HEK293 (cell line): Measurements from ENCODE around the gene CYP26A1.

Experiments used
- CTCF ChIA-PET: fragments of 350-600 bp; formaldehyde crosslinking; extraction: SDS; loops from one replicate; lab custom pipeline; 2021; ENCODE audit warnings: antibody characterized with exemption; lab: Yijun Ruan, JAX
- POLR2A ChIA-PET: fragments of 300-600 bp; formaldehyde crosslinking; extraction: SDS; loops from one replicate; lab custom pipeline; 2020; ENCODE audit warnings: antibody characterized with exemption, inconsistent platforms; lab: Yijun Ruan, JAX
- H3K27ac ChIP-seq: fragments of 200-500 bp; sonication (Bioruptor generic); 2 replicates; pipeline ENCODE4 v1.5.1; 2014; ENCODE audit warnings: low read depth, low read length, control low read depth, inconsistent platforms; ENCODE audit errors: extremely low read depth
- H3K36me3 ChIP-seq, 2 experiments: fragments of 200-500 bp in 1 of 2; sonication (Bioruptor generic) in 1 of 2; 1 replicate in 1 of 2; 2 replicates in 1 of 2; pipeline ENCODE4 v1.5.1; 2014 to 2017; ENCODE audit warnings: inconsistent platforms in 2 of 2, low read length in 2 of 2; ENCODE audit not compliant: control insufficient read depth in 2 of 2, insufficient read depth in 1 of 2
- H3K4me1 ChIP-seq: fragments of 200-500 bp; sonication (Bioruptor generic); 2 replicates; pipeline ENCODE4 v1.5.1; 2014; ENCODE audit warnings: mild to moderate bottlenecking, low read length, inconsistent platforms; ENCODE audit not compliant: control insufficient read depth, insufficient read depth
- H3K4me3 ChIP-seq: 2 replicates; pipeline ENCODE4 v1.5.1; 2011; ENCODE audit warnings: low read depth, mild to moderate bottlenecking, control low read depth, low read length, moderate library complexity
- H3K9me3 ChIP-seq: fragments of 200-500 bp; sonication (Bioruptor generic); 2 replicates; pipeline ENCODE4 v1.5.1; 2014; ENCODE audit warnings: low read depth, low read length, inconsistent platforms; ENCODE audit not compliant: control insufficient read depth, insufficient read depth
- BCL6B ChIP-seq: fragments of 450-650 bp; formaldehyde crosslinking; IDR thresholded peaks from 2 replicates; pipeline ENCODE4 v1.5.1; 2017; ENCODE audit warnings: missing biosample characterization, missing genetic modification characterization
- KLF7 ChIP-seq: fragments of 450-650 bp; formaldehyde crosslinking; IDR thresholded peaks from 2 replicates; pipeline ENCODE4 v1.5.1; 2016; ENCODE audit warnings: missing biosample characterization, missing genetic modification characterization, borderline replicate concordance
- REST ChIP-seq: fragments of 450-650 bp; formaldehyde crosslinking; IDR thresholded peaks from 2 replicates; pipeline ENCODE4 v1.5.1; 2016; ENCODE audit warnings: missing biosample characterization, missing genetic modification characterization
- SP2 ChIP-seq: fragments of 450-650 bp; formaldehyde crosslinking; IDR thresholded peaks from 2 replicates; pipeline ENCODE4 v1.5.1; 2016; ENCODE audit warnings: missing biosample characterization, missing genetic modification characterization
- ZFP3 ChIP-seq: fragments of 450-650 bp; formaldehyde crosslinking; IDR thresholded peaks from 2 replicates; pipeline ENCODE4 v1.5.1; 2016; ENCODE audit warnings: low read depth, missing biosample characterization, missing genetic modification characterization
- ZNF114 ChIP-seq: fragments of 450-650 bp; formaldehyde crosslinking; IDR thresholded peaks from 2 replicates; pipeline ENCODE4 v1.5.0; 2017; ENCODE audit warnings: missing biosample characterization, missing genetic modification characterization
- ZNF211 ChIP-seq: fragments of 450-650 bp; formaldehyde crosslinking; IDR thresholded peaks from 2 replicates; pipeline ENCODE4 v1.5.1; 2016; ENCODE audit warnings: low read depth, missing biosample characterization, missing genetic modification characterization
- ZNF335 ChIP-seq: fragments of 450-650 bp; formaldehyde crosslinking; conservative IDR thresholded peaks from 2 replicates; pipeline ENCODE4 v1.5.1; 2016; ENCODE audit warnings: missing biosample characterization, missing genetic modification characterization
- ZNF341 ChIP-seq: fragments of 450-650 bp; formaldehyde crosslinking; IDR thresholded peaks from 2 replicates; pipeline ENCODE4; 2016; ENCODE audit warnings: low read depth, missing biosample characterization, missing genetic modification characterization
- ZNF362 ChIP-seq: fragments of 450-650 bp; formaldehyde crosslinking; IDR thresholded peaks from 2 replicates; pipeline ENCODE4 v1.5.1; 2016; ENCODE audit warnings: missing biosample characterization, missing genetic modification characterization
- ZNF423 ChIP-seq: fragments of 450-650 bp; formaldehyde crosslinking; IDR thresholded peaks from 2 replicates; pipeline ENCODE4 v1.5.1; 2016; ENCODE audit warnings: missing biosample characterization, missing genetic modification characterization
- ZNF426 ChIP-seq: fragments of 450-650 bp; formaldehyde crosslinking; IDR thresholded peaks from 2 replicates; pipeline ENCODE4 v1.5.1; 2017; ENCODE audit warnings: missing biosample characterization, missing genetic modification characterization, mild to moderate bottlenecking, inconsistent platforms, moderate library complexity
- ZNF473 ChIP-seq: fragments of 450-650 bp; formaldehyde crosslinking; IDR thresholded peaks from 2 replicates; pipeline ENCODE4 v1.5.1; 2017; ENCODE audit warnings: missing biosample characterization, missing genetic modification characterization
- ZNF654 ChIP-seq: fragments of 450-650 bp; formaldehyde crosslinking; IDR thresholded peaks from 2 replicates; pipeline ENCODE4 v1.5.1; 2016; ENCODE audit warnings: low read depth, missing biosample characterization, missing genetic modification characterization
- ZNF747 ChIP-seq: fragments of 450-650 bp; formaldehyde crosslinking; IDR thresholded peaks from 2 replicates; pipeline ENCODE4 v1.5.1; 2016; ENCODE audit warnings: missing biosample characterization, missing genetic modification characterization
- ZNF776 ChIP-seq: fragments of 450-650 bp; formaldehyde crosslinking; IDR thresholded peaks from 2 replicates; pipeline ENCODE4 v1.5.0; 2017; ENCODE audit warnings: missing biosample characterization, missing genetic modification characterization, borderline replicate concordance
- ZSCAN16 ChIP-seq: fragments of 450-650 bp; formaldehyde crosslinking; IDR thresholded peaks from 2 replicates; pipeline ENCODE4 v1.5.1; 2016; ENCODE audit warnings: missing biosample characterization, missing genetic modification characterization
- TF ChIP-seq, protein P1 (sequence below): fragments of 450-650 bp; formaldehyde crosslinking; IDR thresholded peaks from 2 replicates; pipeline ENCODE4 v1.5.1; 2016; ENCODE audit warnings: missing biosample characterization, missing genetic modification characterization, low read depth
- TF ChIP-seq, protein P2 (sequence below): fragments of 450-650 bp; formaldehyde crosslinking; IDR thresholded peaks from 2 replicates; pipeline ENCODE4 v1.5.1; 2017; ENCODE audit warnings: missing biosample characterization, missing genetic modification characterization
- TF ChIP-seq, protein P3 (sequence below): fragments of 450-650 bp; formaldehyde crosslinking; IDR thresholded peaks from 2 replicates; pipeline ENCODE4 v1.5.1; 2016; ENCODE audit warnings: missing biosample characterization, missing genetic modification characterization
- TF ChIP-seq, protein P4 (sequence below): fragments of 450-650 bp; formaldehyde crosslinking; IDR thresholded peaks from 2 replicates; pipeline ENCODE4 v1.5.1; 2017; ENCODE audit warnings: missing biosample characterization, missing genetic modification characterization

The CYP26A1 gene

DNA sequence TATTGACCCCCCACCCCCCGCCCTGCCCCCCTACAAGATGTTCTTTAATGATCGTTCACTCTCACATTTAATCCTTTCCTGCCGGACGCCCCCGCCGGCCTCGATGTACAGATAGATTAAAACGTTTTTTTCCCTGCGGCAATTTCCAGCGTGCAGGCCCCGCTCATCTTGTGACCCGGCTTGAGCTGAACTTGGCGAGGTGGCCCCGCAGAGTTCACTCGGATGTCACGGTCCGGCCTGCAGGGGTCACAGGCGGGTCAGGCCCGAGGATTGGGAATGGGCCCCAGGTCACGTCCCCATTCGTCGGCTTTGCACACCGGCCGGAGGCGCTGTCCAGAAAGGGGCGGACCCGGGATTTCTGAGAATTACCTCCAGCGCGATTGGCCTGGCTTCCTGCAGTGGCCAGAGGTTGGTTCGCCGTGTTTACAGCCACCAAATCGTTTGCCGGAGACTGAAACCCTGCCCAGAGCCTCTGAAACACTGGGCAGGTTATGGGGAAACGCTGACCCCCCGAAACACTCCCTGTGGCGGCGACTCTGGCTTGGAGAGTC is 1.9 kb upstream of the CYP26A1 start:
- POLR2A ChIA-PET: no interaction called here
- Histone ChIP-seq H3K36me3 (no peaks in the 10 kb centered on the region), H3K9me3 (no peaks in the 10 kb centered on the region), H3K4me3 (no peak overlapping the region), H3K4me1 (no peaks in the 10 kb centered on the region; the same call in 1 of the 2 replicates), H3K27ac (no peak overlapping the region)
- CTCF ChIA-PET: no interaction called here
- TF ChIP-seq SP2 (tag by site-specific recombination) (0 out of 2 replicates have a peak, but pooled peaks have one; percentile 29), BCL6B (tag by site-specific recombination) (no peak), ZNF335 (tag by site-specific recombination) (peak; percentile 35; the same call in 1 of the 2 replicates), REST (tag by site-specific recombination) (peak; percentile 65)

DNA sequence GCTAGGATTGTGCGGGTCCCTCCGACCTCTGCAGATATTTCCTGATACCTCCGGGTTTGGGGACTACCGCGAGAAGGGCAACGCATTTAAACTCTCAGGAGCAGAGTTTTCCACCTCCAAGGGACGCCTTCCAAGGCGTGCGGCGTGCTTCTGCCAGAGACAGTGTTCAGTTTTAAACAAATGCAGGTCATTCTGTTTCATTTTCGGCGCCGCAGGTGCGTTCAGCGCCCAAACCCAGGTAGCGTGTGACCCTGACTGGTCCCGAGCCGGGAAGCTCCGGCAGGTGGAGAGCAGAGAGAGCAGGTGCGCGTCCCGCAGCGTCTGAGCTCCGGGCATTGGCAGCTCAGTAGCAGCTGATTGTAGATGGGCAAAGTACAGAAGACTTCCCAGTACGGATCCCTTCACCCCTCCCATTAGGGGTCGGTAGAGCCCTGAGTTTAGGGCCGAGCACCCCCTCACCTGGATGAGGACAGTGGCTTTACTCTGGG is 1.4 kb upstream of the CYP26A1 start:
- H3K9me3 ChIP-seq: no peaks in the 10 kb centered on the region
- H3K36me3 ChIP-seq: no peaks in the 10 kb centered on the region
- H3K4me1 ChIP-seq: no peaks in the 10 kb centered on the region; the same call in 1 of the 2 replicates
- H3K4me3 ChIP-seq: no peak overlapping the region
- POLR2A ChIA-PET: no interaction called here
- CTCF ChIA-PET: interaction anchor here (0.6 to 3.0 kb wide), 3 partner anchors 187 to 1256 kb away, joined by 3 to 10 read pairs (median 3); no protein-coding TSS in a partner anchor
- no peak overlapping the region for H3K27ac ChIP-seq
- TF ChIP-seq, protein P1, sequence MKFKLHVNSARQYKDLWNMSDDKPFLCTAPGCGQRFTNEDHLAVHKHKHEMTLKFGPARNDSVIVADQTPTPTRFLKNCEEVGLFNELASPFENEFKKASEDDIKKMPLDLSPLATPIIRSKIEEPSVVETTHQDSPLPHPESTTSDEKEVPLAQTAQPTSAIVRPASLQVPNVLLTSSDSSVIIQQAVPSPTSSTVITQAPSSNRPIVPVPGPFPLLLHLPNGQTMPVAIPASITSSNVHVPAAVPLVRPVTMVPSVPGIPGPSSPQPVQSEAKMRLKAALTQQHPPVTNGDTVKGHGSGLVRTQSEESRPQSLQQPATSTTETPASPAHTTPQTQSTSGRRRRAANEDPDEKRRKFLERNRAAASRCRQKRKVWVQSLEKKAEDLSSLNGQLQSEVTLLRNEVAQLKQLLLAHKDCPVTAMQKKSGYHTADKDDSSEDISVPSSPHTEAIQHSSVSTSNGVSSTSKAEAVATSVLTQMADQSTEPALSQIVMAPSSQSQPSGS: no peak
- no peak for TF ChIP-seq ZNF423 (tag by site-specific recombination)
- TF ChIP-seq ZSCAN16 (tag by site-specific recombination): no peak
- no peak for TF ChIP-seq ZNF362
- no peak for TF ChIP-seq ZNF211 (tag by site-specific recombination)
- TF ChIP-seq, protein P2, sequence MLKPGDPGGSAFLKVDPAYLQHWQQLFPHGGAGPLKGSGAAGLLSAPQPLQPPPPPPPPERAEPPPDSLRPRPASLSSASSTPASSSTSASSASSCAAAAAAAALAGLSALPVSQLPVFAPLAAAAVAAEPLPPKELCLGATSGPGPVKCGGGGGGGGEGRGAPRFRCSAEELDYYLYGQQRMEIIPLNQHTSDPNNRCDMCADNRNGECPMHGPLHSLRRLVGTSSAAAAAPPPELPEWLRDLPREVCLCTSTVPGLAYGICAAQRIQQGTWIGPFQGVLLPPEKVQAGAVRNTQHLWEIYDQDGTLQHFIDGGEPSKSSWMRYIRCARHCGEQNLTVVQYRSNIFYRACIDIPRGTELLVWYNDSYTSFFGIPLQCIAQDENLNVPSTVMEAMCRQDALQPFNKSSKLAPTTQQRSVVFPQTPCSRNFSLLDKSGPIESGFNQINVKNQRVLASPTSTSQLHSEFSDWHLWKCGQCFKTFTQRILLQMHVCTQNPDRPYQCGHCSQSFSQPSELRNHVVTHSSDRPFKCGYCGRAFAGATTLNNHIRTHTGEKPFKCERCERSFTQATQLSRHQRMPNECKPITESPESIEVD (tag by site-specific recombination): no peak
- no peak for TF ChIP-seq ZNF341
- TF ChIP-seq, protein P3, sequence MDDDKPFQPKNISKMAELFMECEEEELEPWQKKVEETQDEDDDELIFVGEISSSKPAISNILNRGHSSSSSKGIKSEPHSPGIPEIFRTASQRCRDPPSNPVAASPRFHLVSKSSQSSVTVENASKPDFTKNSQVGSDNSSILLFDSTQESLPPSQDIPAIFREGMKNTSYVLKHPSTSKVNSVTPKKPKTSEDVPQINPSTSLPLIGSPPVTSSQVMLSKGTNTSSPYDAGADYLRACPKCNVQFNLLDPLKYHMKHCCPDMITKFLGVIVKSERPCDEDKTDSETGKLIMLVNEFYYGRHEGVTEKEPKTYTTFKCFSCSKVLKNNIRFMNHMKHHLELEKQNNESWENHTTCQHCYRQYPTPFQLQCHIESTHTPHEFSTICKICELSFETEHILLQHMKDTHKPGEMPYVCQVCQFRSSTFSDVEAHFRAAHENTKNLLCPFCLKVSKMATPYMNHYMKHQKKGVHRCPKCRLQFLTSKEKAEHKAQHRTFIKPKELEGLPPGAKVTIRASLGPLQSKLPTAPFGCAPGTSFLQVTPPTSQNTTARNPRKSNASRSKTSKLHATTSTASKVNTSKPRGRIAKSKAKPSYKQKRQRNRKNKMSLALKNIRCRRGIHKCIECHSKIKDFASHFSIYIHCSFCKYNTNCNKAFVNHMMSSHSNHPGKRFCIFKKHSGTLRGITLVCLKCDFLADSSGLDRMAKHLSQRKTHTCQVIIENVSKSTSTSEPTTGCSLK (tag by site-specific recombination): no peak
- no peak for TF ChIP-seq ZNF426 (tag by site-specific recombination)
- TF ChIP-seq, protein P4, sequence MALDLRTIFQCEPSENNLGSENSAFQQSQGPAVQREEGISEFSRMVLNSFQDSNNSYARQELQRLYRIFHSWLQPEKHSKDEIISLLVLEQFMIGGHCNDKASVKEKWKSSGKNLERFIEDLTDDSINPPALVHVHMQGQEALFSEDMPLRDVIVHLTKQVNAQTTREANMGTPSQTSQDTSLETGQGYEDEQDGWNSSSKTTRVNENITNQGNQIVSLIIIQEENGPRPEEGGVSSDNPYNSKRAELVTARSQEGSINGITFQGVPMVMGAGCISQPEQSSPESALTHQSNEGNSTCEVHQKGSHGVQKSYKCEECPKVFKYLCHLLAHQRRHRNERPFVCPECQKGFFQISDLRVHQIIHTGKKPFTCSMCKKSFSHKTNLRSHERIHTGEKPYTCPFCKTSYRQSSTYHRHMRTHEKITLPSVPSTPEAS (tag by site-specific recombination): no peak
- TF ChIP-seq ZFP3 (tag by site-specific recombination): no peak
- TF ChIP-seq ZNF776 (tag by site-specific recombination): no peak
- TF ChIP-seq ZNF654 (tag by site-specific recombination): no peak
- no peak for TF ChIP-seq ZNF114 (tag by site-specific recombination)
- TF ChIP-seq ZNF747 (tag by site-specific recombination): no peak
- no peak for TF ChIP-seq KLF7
- no peak for TF ChIP-seq ZNF473 (tag by site-specific recombination)
